GM18868 (cell line): ENCODE results near the gene SEMA4D.

Experiments
- ATAC-seq: cut with Tn5 transposase; IDR thresholded peaks from one replicate; pipeline ENCODE4 v1.9.1; 2021; ENCODE audit warnings: mild to moderate bottlenecking, moderate library complexity; ENCODE audit not compliant: unreplicated experiment

SEMA4D gene

DNA sequence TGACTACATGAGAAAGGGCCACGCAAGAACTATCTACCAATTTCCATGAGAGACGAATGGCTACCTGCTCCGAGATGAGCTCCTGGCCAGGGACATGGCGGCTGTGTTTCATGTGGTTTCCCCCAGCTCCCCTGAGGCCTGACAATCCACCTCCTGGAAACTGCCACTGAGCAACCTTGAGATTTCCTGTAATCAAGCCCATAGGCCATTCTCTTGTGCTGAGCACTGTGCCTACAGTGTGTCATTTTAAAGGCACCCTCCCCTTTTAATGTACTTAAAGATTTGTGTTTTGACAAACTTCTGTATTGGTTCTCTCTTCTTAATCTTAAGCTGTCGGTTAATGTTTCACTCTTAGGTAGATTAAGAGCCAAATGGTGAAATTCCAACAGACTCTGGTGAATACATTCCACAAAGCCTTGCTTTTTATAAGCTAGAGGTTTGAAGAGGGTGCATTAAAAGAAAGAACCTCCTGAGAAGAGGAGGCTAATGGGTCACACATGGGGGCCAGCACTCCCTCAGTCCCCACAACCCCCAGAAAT lies 107.3 kb downstream of the SEMA4D start:
- ATAC-seq: no peak

DNA sequence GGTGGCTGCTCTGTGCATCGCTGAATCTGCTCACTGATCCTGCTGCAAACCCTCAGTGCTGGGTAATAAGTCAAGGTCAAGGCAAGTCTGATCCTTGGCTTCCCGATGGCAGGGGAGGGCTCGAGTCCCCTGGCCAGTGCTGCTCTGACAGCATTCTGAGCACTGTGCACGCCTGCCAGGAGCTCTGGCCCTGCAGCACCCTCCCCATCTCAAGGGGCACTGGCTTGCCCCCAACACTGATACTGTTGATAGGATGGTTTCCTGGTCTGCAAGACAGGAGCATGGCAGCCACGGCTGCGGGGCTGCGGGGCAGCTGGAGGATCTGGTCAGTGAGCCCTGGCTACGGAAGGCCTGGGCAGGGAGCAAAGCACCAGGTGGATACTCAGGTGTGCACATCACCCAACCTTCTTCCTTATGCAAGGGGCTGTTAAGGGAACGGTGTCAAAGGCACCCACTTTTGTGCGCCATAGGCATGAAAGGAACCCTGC lies 107.8 kb downstream of the SEMA4D start:
- ATAC-seq: no peak

DNA sequence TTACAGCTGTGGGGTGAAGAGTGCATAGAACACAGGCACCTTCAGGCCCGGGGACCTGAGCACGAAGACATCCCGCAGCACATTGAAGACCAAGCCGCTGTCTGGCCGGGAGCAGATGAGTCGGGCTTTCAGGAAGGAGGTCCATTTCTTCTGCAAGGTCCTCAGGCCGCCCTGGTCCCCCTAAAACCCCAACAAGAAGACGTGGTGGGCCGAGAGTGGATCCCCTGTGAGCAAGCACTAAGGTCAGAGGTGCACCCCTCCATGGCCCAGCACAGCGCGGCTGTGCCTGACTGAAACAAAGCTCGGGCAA lies 109.1 kb downstream of the SEMA4D start:
- ATAC-seq: no peak

GRCh38 chr9:89388084-89388867 lies 109.6 kb downstream of the SEMA4D start:
- ATAC-seq: no peak

DNA sequence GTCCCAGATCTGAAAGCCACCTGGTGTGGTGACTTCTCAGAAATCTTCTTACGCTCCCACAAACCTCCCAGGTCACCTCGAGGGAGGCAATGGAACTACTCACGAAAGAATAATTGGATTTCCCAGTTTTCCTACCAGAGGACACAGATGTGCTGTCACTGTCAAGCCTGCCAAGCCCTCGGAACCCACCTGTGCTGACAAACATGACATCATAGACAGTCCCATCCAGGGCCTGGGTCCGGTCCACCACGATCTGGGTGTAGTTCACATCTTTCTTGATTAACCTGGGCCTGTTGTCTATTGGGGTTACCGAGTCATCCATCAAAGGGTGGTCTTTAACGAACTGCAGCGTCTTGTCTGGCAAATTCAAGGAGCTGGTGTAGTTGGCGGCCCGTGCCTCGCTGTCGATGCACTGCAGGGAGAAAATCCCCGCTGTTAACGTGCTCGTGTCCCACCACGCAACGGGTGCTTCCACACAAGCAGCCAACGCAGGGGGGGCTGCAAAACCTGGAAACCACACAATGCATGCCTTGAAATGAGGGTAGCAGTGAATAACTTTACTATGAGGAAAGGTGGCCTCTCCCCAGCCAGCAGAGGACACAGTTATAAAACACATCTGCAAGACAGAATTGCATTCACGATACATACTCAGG lies 110.6 kb downstream of the SEMA4D start:
- ATAC-seq: no peak

DNA sequence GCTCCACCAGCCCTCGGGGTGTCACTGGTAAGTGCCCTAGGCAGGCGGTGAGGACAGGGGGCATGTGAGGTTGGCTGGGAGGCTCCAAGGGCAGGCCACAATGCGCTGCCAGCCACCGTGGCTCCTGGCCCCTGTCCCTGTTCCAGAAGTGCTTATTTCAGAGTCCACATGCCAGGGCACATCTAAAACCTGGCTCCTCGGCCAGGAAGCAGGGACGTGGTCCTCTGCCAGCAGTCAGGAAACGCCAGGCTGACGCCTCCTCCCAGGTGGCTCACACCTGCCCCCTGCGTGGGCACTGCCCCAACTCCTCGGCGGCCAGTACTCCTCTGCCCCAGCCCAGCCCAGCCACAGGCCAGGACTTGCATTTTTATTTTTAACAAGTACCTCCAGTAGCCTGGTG lies 111.1 kb downstream of the SEMA4D start:
- ATAC-seq: no peak

DNA sequence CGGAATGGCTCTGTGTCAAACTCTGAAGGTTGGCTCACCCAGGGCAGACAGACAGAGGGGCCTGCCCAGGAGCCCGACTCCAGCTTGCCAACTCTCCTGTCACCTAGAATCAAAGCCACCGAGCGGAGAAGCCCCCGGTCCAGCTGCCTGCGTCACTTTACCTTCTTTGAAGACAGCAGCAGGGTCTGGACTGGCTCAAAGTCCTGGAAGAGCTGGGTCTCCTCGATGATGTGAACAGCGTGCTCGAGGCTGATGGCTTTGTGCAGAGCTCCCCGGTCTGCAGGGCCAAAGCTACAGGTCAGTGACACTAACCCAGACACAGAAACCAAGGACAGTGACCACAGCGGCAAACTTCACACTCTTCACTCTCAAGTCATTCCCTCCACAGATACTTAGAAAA lies 111.7 kb downstream of the SEMA4D start:
- no peak for ATAC-seq

- no peak for ATAC-seq
Observed at GRCh38 chr9:89384783-89385182, 113.1 kb downstream of the SEMA4D start.

- ATAC-seq: no peak
Observed at GRCh38 chr9:89383721-89384300, 114.1 kb downstream of the SEMA4D start.

GRCh38 chr9:89383030-89383720 lies 114.7 kb downstream of the SEMA4D start:
- no peak for ATAC-seq

GRCh38 chr9:89382026-89382986 lies 115.6 kb downstream of the SEMA4D start:
- ATAC-seq: no peak

DNA sequence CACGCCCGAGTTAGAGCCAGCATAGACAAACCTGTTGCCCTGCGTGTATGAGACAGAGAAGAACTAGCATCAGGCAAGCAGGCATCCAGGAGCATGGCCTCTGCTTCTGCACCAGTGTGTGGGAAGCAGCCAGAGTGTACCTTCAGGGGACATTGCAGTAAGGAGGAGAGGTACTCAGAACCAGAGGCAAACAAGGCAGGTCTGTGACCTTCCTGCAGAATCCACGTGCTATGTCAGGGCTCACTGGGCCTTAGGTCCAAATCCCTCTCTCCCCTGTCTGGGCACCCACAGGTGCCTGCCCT lies 116.7 kb downstream of the SEMA4D start:
- no peak for ATAC-seq

- no peak for ATAC-seq
Observed at GRCh38 chr9:89380437-89381307, 117.2 kb downstream of the SEMA4D start.

- no peak for ATAC-seq
Observed at GRCh38 chr9:89379508-89380115, 118.3 kb downstream of the SEMA4D start.

GRCh38 chr9:89379031-89379430 lies 118.9 kb downstream of the SEMA4D start:
- ATAC-seq: no peak

GRCh38 chr9:89378541-89378940 lies 119.4 kb downstream of the SEMA4D start:
- ATAC-seq: no peak

GRCh38 chr9:89377411-89377810 lies 120.5 kb downstream of the SEMA4D start:
- no peak for ATAC-seq

DNA sequence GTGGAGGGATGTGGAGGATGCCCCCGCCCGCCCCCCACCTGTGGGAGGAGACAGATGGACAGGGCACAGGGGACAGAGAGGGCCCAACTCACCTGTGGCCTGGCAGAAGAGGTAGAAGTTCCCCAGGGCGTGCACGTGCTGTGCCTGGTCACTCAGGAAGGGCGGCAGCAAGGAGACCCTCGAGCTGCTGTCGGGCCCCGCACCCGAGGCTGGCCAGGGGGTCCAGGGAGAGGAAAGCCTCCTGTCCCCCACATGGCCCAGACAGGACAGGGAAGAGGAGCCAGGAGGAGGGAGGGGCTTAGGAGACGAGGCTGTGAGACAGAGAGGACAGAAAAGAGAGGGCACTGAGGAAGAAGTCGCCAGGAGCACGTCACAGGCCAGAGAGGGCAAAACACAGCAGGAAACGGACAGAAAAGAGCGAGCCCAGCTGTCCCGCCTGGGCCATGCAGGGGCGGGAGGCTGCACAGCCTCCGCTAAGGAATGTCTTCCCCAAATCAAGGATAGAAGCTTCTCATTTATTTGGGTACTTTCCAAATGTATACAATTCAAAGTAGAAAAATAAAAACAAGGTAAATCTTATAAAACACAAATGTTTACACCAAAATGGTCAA lies 121.1 kb downstream of the SEMA4D start:
- no peak for ATAC-seq

- ATAC-seq: no peak
Observed at GRCh38 chr9:89376286-89376685, 121.6 kb downstream of the SEMA4D start.
